ENCODE measurements around the gene GNG11. TPM values are rescaled to one million over a fixed set of nuclear protein-coding genes. Genes with fewer than 3 reads are reported as not detected.

Gene GNG11
- total RNA-seq, 1 experiment from 2014 or later, result not detected

DNA sequence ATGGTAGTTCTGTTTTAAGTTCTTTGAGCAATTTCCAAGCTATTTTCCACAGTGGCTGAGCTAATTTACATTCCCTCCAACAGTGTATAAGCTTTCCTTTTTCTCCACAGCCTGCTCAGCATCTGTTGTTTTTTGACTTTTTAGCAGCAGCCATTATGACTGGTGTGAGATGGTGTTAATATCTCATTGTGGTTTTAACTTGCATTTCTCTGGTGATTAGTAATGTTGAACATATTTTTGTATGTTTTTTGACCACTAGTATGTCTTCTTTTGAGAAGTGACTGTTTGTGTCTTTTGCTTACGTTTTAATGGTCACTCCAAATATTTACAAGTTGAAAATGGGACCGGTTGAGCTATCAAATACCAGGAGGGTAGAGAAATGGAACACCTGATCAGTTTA is 20.4 kb downstream of the GNG11 start:
- RAD21 ChIA-PET (ENCODE audit: low non-redundant PET in 1 of 2, low total read pairs in 2 of 2, uncharacterized antibody in 2 of 2, unreplicated experiment in 2 of 2), result no interaction called here
- Histone ChIP-seq H3K4me2 (ENCODE audit: low read length) (no peak overlapping the region), H3K4me3 (replicated peaks in 1 of 2; ENCODE audit: low read depth in 1 of 2, low read length in 2 of 2) (no peak overlapping the region), H3K9ac (ENCODE audit: low read length) (no peak overlapping the region), H3K9me2 (ENCODE audit: insufficient read depth) (no peaks in the 10 kb centered on the region), H4K20me1 (ENCODE audit: insufficient read depth) (no peaks in the 10 kb centered on the region), H3K27ac (ENCODE audit: low read depth, low read length) (no peak overlapping the region), H3K36me3 (ENCODE audit: control insufficient read depth in 1 of 2, insufficient read depth in 2 of 2, low read length in 2 of 2) (no peaks in the 10 kb centered on the region), H3K27me3 (ENCODE audit: insufficient read depth, low read length) (no peaks in the 10 kb centered on the region), H2AFZ (ENCODE audit: low read depth, low read length, poor library complexity, severe bottlenecking) (no peak overlapping the region), H3K9me3 (ENCODE audit: control insufficient read depth in 1 of 2, insufficient read depth in 1 of 2, low read depth in 1 of 2, low read length in 2 of 2) (no peaks in the 10 kb centered on the region), H3K79me2 (ENCODE audit: insufficient read depth, low read length) (no peaks in the 10 kb centered on the region), H3K4me1 (ENCODE audit: control insufficient read depth in 1 of 2, insufficient read depth in 2 of 2, low read length in 2 of 2) (no peaks in the 10 kb centered on the region)
- CTCF ChIA-PET, result no interaction called here
- DNase-seq (ENCODE audit: low read depth, low spot score) (no peak), ATAC-seq (no peak)
- POLR2A ChIA-PET, result no interaction called here
- intact Hi-C loops (cut with micrococcal nuclease), result no loop called here
- no peak for TF ChIP-seq JUND (IDR thresholded peaks at IDR 0.05)
- no peak for TF ChIP-seq SIN3A (IDR thresholded peaks at IDR 0.05; ENCODE audit: low read depth)
- TF ChIP-seq YY1 (IDR thresholded peaks at IDR 0.05; ENCODE audit: extremely low read depth, insufficient replicate concordance, low read depth, low read length), result no peak
- no peak for TF ChIP-seq ZNF274 (IDR thresholded peaks at IDR 0.05; ENCODE audit: low read depth, low read length)
- no peak for TF ChIP-seq ELF1 (IDR thresholded peaks at IDR 0.05; ENCODE audit: borderline replicate concordance, low read depth)
- TF ChIP-seq RAD21 (IDR thresholded peaks at IDR 0.05; ENCODE audit: low read depth), result no peak
- TF ChIP-seq TCF7L2 (IDR thresholded peaks at IDR 0.05; ENCODE audit: borderline replicate concordance, extremely low read depth, insufficient read depth, insufficient read length), result no peak
- TF ChIP-seq, protein P1, sequence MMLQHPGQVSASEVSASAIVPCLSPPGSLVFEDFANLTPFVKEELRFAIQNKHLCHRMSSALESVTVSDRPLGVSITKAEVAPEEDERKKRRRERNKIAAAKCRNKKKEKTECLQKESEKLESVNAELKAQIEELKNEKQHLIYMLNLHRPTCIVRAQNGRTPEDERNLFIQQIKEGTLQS (IDR thresholded peaks at IDR 0.05), result no peak
- TF ChIP-seq FOSL1 (IDR thresholded peaks at IDR 0.05; ENCODE audit: low read depth), result no peak
- TF ChIP-seq, protein P2, sequence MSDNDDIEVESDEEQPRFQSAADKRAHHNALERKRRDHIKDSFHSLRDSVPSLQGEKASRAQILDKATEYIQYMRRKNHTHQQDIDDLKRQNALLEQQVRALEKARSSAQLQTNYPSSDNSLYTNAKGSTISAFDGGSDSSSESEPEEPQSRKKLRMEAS (IDR thresholded peaks at IDR 0.05), result no peak
- TF ChIP-seq EZH2 (IDR thresholded peaks at IDR 0.05), result no peak
- BruUV-seq (replicated peaks), result no TSS peak

Measured in HCT116 (cell line).